Kidney (tissue), 14 donors: ENCODE measurements around the gene TLE1. TPM values are rescaled to one million over a fixed set of nuclear protein-coding genes. Genes with fewer than 3 reads are reported as not detected.

ENCODE experiments used
- DNase-seq, 5 donors: peaks; one replicate each; pipeline ENCODE4 v3.0.0-alpha.2; 2013 to 2020
- FAIRE-seq: peaks from 2 replicates; lab custom pipeline; 2012; peaks lifted over from hg19 to GRCh38; lab: Jason Lieb, UNC
- H3K27ac ChIP-seq, 2 donors: one replicate each; pipeline ENCODE4 v1.7.0; 2013; ENCODE audit warnings: low read depth in 2 of 2, low read length in 2 of 2, inconsistent platforms in 1 of 2
- H3K27me3 ChIP-seq: one replicate; pipeline ENCODE4 v1.7.1; 2013; ENCODE audit warnings: low read length, inconsistent platforms; ENCODE audit not compliant: control insufficient read depth, insufficient read depth
- H3K36me3 ChIP-seq, 3 donors: one replicate each; pipeline versions ENCODE4 v1.7.0 to v1.7.1; 2013; ENCODE audit warnings: low read length in 3 of 3, control low read depth in 1 of 3, inconsistent platforms in 1 of 3; ENCODE audit not compliant: insufficient read depth in 3 of 3, control insufficient read depth in 2 of 3
- H3K4me1 ChIP-seq, 3 donors: one replicate each; pipeline versions ENCODE4 v1.7.0 to v1.7.1; 2013; ENCODE audit warnings: low read length in 3 of 3, inconsistent platforms in 1 of 3, low read depth in 1 of 3; ENCODE audit not compliant: control insufficient read depth in 2 of 3, insufficient read depth in 2 of 3
- H3K4me3 ChIP-seq, 3 donors: one replicate each; pipeline versions ENCODE4 v1.7.0 to v1.8.1; 2013; ENCODE audit warnings: low read length in 3 of 3, control low read depth in 1 of 3, inconsistent platforms in 1 of 3
- H3K9ac ChIP-seq, 3 donors: one replicate each; pipeline versions ENCODE4 v1.7.0 to v1.7.1; 2013; ENCODE audit warnings: low read length in 3 of 3, control low read depth in 1 of 3, inconsistent platforms in 1 of 3
- H3K9me3 ChIP-seq, 3 donors: one replicate each; pipeline versions ENCODE4 v1.7.0 to v1.7.1; 2013; ENCODE audit warnings: low read length in 3 of 3, control low read depth in 1 of 3, inconsistent platforms in 1 of 3; ENCODE audit not compliant: control insufficient read depth in 2 of 3, insufficient read depth in 1 of 3
- CTCF ChIP-seq: IDR thresholded peaks from 3 replicates; pipeline ENCODE4 v1.5.1; 2012; ENCODE audit warnings: mild to moderate bottlenecking, moderate library complexity, borderline replicate concordance; ENCODE audit not compliant: insufficient read depth; ENCODE audit errors: extremely low read depth
- intact Hi-C: fragments of 100-400 bp; cut with DNase I; formaldehyde crosslinking; loops from one replicate; pipeline ENCODE4 v1.11.1; 2022
- polyA plus RNA-seq: library from polyadenylated mRNA; stranded (reverse); fragments of 350-450 nt; fragmentation: Illumina TruSeq; extraction: RNeasy Lipid Tissue Mini Kit (QIAGEN cat#74804); gene quantifications from one replicate; pipeline ENCODE4 v1.2.3, GENCODE V29; 2014; ENCODE audit warnings: low read depth, low replicate concordance; ENCODE audit not compliant: insufficient read depth
- total RNA-seq: library from RNA; stranded (reverse); fragmentation: NEBNext Ultra II Directional; extraction: Animal tissue kit (Norgen Biotek cat#: 25700); gene quantifications from one replicate; pipeline ENCODE4 v1.2.1, GENCODE V29; 2021
- donor health status: control.
- donor health status: control.
- donor health status: control.
- donor health status: control.
- donor health status: control.
- donor health status: DM: yes; HTN: yes; CAD: no.
- donor health status: Normal renal cell carcinoma (clear cell type).

Gene TLE1
- total and polyA plus RNA-seq, 2 donors from 2014 or later, result 10.8 to 52.5 TPM

DNA sequence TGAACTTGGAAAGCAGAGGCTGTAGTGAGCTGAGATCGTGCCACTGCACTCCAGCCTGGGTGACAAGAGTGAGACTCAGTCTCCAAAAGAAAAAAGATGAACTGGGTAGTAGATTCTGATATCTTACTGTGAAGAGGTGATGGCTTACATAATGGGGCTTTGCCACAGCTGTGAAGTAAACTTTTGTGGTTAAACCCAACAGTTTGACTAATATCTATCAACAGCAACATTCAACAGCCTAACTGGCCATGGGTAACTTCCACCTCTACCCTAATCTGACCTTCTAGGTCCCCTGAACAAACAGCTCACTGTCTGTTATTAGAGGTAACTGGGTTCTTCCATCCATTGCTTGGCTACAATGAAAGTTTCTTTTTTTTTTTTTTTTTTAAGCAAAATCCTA lies 52.1 kb downstream of the TLE1 start:
- no peaks in the 10 kb centered on the region for H3K27me3 ChIP-seq
- FAIRE-seq (no peak), DNase-seq (no peak)
- peaks cover 0 to 6% (median 0%) of the 10 kb centered on the region in 3 donors for H3K4me1 ChIP-seq
- intact Hi-C loops, result no loop called here
- no peak overlapping the region for H3K27ac ChIP-seq
- no peaks in the 10 kb centered on the region for H3K9me3 ChIP-seq
- H3K36me3 ChIP-seq, result peaks cover 0 to 10% (median 2%) of the 10 kb centered on the region in 3 donors
- H3K4me3 ChIP-seq, result no peak overlapping the region
- no peak overlapping the region for H3K9ac ChIP-seq
- no peak for TF ChIP-seq CTCF

DNA sequence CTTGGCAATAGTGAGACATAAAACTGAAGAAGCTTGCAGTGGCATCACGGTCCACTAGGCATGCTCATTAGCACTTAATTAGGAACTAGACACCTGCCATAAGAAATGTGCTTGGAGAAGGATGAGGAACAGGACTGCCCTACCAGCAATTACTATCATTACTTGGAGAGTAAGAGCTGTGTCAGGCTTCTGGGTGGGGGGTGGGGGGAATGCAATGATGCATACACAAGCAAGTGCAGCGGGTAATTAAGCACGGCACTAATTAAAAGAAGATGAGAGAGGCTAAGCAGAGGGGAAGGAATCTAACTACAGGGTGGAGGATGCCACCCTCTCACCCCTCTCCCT lies 53.1 kb downstream of the TLE1 start:
- H3K9ac ChIP-seq, result no peak overlapping the region
- peaks cover 0 to 6% (median 0%) of the 10 kb centered on the region in 3 donors for H3K4me1 ChIP-seq
- H3K4me3 ChIP-seq, result no peak overlapping the region
- H3K36me3 ChIP-seq, result peaks cover 0 to 10% (median 2%) of the 10 kb centered on the region in 3 donors
- H3K27me3 ChIP-seq, result no peaks in the 10 kb centered on the region
- FAIRE-seq (no peak), DNase-seq (no peak)
- no peaks in the 10 kb centered on the region for H3K9me3 ChIP-seq
- intact Hi-C loops, result no loop called here
- no peak for TF ChIP-seq CTCF
- no peak overlapping the region for H3K27ac ChIP-seq

GRCh38 chr9:81635521-81636254 lies 53.7 kb downstream of the TLE1 start:
- Histone ChIP-seq H3K27ac (no peak overlapping the region), H3K4me3 (no peak overlapping the region), H3K9me3 (no peaks in the 10 kb centered on the region), H3K36me3 (peaks cover 0 to 10% (median 2%) of the 10 kb centered on the region in 3 donors), H3K9ac (no peak overlapping the region), H3K27me3 (no peaks in the 10 kb centered on the region), H3K4me1 (peaks cover 0 to 6% (median 0%) of the 10 kb centered on the region in 3 donors)
- intact Hi-C loops, result no loop called here
- no peak for FAIRE-seq
- TF ChIP-seq CTCF, result no peak
- no peak for DNase-seq
